Measurements from ENCODE around the gene RICTOR.

DNA sequence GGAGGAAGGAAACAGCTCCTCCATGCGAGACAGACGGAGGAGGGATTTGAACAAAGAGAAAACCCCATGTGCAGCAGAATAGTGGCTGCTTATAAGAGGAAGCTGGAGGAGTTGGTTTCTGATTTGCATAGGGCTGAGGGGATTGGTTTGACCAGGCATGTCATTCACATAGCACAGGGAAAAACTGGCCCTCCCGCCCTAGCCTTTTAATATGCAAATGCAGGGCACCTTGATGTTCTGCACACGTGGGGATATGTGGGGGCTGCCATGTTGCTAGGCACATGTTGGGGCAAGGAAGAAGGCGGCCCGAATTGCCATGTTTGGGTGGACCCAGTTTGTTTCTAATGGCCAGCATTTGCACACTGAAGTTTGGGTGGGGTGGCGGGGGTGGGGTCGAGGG lies 186.2 kb downstream of the RICTOR start:
- TF ChIP-seq OSR1 (CRISPR knock-in tag; IDR thresholded peaks at IDR 0.05), result no peak
- no peak for TF ChIP-seq ZNF70 (CRISPR knock-in tag; IDR thresholded peaks at IDR 0.05)
- TF ChIP-seq ZFP3 (CRISPR knock-in tag; IDR thresholded peaks at IDR 0.05), result no peak
- TF ChIP-seq, protein P1, sequence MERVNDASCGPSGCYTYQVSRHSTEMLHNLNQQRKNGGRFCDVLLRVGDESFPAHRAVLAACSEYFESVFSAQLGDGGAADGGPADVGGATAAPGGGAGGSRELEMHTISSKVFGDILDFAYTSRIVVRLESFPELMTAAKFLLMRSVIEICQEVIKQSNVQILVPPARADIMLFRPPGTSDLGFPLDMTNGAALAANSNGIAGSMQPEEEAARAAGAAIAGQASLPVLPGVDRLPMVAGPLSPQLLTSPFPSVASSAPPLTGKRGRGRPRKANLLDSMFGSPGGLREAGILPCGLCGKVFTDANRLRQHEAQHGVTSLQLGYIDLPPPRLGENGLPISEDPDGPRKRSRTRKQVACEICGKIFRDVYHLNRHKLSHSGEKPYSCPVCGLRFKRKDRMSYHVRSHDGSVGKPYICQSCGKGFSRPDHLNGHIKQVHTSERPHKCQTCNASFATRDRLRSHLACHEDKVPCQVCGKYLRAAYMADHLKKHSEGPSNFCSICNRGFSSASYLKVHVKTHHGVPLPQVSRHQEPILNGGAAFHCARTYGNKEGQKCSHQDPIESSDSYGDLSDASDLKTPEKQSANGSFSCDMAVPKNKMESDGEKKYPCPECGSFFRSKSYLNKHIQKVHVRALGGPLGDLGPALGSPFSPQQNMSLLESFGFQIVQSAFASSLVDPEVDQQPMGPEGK (CRISPR knock-in tag; IDR thresholded peaks at IDR 0.05; ENCODE audit: borderline replicate concordance), result no peak
- TF ChIP-seq, protein P2, sequence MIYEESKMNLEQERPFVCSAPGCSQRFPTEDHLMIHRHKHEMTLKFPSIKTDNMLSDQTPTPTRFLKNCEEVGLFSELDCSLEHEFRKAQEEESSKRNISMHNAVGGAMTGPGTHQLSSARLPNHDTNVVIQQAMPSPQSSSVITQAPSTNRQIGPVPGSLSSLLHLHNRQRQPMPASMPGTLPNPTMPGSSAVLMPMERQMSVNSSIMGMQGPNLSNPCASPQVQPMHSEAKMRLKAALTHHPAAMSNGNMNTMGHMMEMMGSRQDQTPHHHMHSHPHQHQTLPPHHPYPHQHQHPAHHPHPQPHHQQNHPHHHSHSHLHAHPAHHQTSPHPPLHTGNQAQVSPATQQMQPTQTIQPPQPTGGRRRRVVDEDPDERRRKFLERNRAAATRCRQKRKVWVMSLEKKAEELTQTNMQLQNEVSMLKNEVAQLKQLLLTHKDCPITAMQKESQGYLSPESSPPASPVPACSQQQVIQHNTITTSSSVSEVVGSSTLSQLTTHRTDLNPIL (CRISPR knock-in tag; IDR thresholded peaks at IDR 0.05; ENCODE audit: low read depth), result no peak
- TF ChIP-seq ZNF565 (CRISPR knock-in tag; conservative IDR thresholded peaks at IDR 0.05; ENCODE audit: low read depth), result no peak
- TF ChIP-seq TOX (CRISPR knock-in tag; IDR thresholded peaks at IDR 0.05; ENCODE audit: borderline replicate concordance), result no peak
- no peak for TF ChIP-seq GLIS3 (CRISPR knock-in tag; IDR thresholded peaks at IDR 0.05)
- TF ChIP-seq ZFP30 (CRISPR knock-in tag; IDR thresholded peaks at IDR 0.05), result no peak
- no peak for TF ChIP-seq ISL1 (CRISPR knock-in tag; IDR thresholded peaks at IDR 0.05)
- no peak for TF ChIP-seq CSDC2 (CRISPR knock-in tag; IDR thresholded peaks at IDR 0.05)
- TF ChIP-seq, protein P3, sequence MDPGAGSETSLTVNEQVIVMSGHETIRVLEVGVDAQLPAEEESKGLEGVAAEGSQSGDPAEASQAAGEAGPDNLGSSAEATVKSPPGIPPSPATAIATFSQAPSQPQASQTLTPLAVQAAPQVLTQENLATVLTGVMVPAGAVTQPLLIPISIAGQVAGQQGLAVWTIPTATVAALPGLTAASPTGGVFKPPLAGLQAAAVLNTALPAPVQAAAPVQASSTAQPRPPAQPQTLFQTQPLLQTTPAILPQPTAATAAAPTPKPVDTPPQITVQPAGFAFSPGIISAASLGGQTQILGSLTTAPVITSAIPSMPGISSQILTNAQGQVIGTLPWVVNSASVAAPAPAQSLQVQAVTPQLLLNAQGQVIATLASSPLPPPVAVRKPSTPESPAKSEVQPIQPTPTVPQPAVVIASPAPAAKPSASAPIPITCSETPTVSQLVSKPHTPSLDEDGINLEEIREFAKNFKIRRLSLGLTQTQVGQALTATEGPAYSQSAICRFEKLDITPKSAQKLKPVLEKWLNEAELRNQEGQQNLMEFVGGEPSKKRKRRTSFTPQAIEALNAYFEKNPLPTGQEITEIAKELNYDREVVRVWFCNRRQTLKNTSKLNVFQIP (CRISPR knock-in tag; IDR thresholded peaks at IDR 0.05; ENCODE audit: borderline replicate concordance, low read depth), result no peak
- TF ChIP-seq ARNTL (CRISPR knock-in tag; IDR thresholded peaks at IDR 0.05; ENCODE audit: borderline replicate concordance, low read depth), result no peak
- no peak for TF ChIP-seq SNAI2 (CRISPR knock-in tag; IDR thresholded peaks at IDR 0.05)

All from SK-N-SH treated with all-trans-retinoic acid at 6 μM for 48 hours (cell line).